Choroid plexus epithelial cell (primary cell): ENCODE data around the gene PFDN4.
"Not testable (repeated sequence)": the region's sequence is repeated elsewhere in the genome, so short reads cannot be mapped to it uniquely, and the experiment has no call there.

ENCODE experiments used
- DNase-seq: peaks from one replicate; pipeline ENCODE4 v3.0.0-alpha.2; 2010; ENCODE audit warnings: low read depth
- H3K4me3 ChIP-seq: 2 replicates; pipeline ENCODE4 v1.5.1; 2011; ENCODE audit warnings: low read depth, mild to moderate bottlenecking, control low read depth, low read length, moderate library complexity
- TF ChIP-seq, protein P1 (sequence below): conservative IDR thresholded peaks from 2 replicates; pipeline ENCODE4 v1.5.1; 2011; ENCODE audit warnings: low read depth, mild to moderate bottlenecking, control low read depth, inconsistent platforms, low read length, moderate library complexity

Gene PFDN4

DNA sequence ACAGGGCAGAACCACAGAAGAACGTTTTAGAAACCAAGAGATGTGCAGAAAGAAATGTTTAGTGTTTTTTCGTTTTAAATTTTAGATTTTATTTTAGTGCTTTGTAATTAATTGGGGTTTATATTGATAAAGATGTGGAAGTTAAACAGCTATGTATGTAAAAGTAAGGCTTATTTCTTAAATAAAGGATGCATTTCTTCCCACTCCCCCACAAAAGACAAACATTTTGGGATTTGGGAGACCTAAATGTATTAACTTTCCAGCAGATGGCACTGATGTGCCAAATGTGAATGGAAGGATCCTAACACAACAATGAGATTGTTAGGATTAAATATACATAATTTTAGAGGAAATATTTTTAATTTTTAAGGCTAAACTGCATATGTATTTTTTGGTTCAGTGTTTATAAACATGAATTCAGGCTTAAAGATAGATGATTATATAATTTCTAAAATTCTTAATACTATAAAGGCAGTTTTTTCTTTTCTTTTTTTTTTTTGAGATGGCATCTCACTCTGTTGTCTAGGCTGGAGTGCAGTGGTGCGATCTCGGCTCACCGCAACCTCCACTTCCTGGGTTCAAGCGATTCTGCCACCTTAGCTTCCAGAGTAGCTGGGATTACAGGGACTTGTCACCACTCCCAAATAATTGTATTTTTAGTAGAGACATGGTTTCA is 12.0 kb downstream of the PFDN4 start:
- DNase-seq, result peak; percentile 73
- TF ChIP-seq, protein P1, sequence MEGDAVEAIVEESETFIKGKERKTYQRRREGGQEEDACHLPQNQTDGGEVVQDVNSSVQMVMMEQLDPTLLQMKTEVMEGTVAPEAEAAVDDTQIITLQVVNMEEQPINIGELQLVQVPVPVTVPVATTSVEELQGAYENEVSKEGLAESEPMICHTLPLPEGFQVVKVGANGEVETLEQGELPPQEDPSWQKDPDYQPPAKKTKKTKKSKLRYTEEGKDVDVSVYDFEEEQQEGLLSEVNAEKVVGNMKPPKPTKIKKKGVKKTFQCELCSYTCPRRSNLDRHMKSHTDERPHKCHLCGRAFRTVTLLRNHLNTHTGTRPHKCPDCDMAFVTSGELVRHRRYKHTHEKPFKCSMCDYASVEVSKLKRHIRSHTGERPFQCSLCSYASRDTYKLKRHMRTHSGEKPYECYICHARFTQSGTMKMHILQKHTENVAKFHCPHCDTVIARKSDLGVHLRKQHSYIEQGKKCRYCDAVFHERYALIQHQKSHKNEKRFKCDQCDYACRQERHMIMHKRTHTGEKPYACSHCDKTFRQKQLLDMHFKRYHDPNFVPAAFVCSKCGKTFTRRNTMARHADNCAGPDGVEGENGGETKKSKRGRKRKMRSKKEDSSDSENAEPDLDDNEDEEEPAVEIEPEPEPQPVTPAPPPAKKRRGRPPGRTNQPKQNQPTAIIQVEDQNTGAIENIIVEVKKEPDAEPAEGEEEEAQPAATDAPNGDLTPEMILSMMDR, result peak; percentile 64
- no peak overlapping the region for H3K4me3 ChIP-seq

DNA sequence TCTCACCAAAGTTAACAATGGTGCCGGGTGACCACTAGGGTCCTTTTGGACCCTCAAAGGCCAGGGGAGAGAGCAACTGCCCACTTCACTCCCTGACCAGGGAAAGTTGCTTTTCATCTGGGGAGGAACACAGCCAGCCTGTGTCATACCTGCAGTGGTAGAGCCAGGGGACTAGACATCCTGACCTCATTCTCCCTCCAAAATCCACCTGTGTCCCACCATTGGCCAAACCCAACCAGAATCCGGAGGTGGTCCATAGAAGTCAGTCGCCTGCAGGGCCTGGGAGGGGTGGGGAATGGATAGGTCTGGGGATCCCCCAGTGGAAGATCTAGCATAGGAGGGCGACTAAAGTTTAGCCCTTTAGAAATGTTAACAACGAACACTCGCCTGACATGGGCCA is 12.8 kb downstream of the PFDN4 start:
- DNase-seq, result no peak
- H3K4me3 ChIP-seq, result no peak overlapping the region
- TF ChIP-seq, protein P1, result no peak

DNA sequence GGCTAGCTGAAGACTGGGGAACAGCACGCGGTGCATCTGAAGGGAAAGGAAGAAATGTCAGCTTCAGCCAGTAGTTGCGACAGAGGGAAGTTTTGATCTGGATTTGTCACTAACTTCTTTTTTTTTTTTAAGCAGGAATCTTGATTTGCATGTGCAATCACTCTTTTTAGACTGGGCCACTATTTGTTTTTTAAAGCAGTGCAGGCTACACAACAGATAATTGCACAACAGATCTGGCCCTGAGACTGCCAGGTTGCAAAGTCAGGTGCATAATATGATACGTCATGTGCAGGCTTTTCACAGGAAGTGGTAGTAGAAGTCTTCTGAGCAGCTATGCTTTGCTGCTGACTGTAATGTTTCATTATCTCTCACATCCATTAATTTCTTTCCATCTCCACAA is 13.5 kb downstream of the PFDN4 start:
- DNase-seq, result peak; percentile 52
- no peak overlapping the region for H3K4me3 ChIP-seq
- TF ChIP-seq, protein P1, result no peak

DNA sequence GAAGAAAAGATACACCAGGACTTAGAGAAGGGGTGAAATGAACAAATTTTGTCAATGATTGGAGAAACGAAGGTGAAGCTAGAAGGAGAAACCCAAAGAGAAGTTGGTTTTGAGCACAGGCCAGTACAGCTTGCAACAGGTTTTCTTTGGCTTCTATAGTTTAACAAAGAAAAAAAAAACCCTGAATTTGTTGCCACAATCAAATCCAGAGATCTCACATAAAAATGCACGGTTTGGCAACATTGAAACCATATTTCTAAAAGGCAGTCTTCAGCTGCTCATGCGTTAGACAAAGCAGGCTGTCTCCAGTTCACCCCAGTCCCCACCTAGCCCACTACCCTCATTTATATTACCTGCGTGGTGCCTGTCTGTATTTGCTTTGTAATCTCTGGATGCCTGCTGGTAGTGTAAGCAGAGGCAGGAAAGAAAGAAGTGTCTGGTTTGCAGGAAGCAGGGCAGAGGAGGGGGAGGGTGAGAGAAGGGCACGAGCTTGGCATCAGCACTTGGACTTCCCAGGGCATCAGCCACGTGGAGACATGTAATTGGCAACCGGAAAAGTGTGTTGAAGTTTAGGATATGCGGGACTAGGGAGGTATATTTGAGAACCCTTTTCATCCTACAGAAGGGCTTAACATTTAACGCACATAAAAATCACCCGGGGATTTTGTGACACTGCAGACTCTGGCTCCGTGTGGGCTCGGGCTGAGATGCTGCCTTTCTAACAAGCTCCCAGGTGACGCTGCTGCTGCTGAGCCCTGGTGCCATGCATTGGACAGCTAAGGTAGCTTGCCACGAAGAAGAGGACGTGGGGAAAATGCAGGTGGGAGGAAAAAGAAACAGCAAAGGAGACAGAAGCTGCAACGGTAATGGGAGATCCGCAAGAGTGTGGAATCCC is 14.4 kb downstream of the PFDN4 start:
- DNase-seq, result no peak
- no peak overlapping the region for H3K4me3 ChIP-seq
- TF ChIP-seq, protein P1, result no peak

DNA sequence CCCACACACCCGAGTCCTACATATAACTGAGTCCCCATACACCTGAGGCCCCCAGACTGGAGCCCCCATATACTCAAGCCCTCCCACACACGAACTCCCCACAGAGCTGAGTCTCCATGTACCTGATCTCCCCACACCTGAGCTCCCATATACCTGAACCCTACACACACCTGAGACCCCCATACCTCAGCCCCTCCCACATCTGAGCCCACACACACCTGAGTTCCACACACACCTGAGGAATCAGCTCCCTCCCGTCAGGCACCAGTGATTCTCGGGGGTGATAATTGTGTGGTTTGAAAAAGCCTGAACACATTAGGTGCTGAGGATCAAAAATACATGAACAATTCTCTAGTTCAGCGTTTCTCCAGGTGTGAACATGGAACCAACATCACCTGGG is 15.4 kb downstream of the PFDN4 start:
- TF ChIP-seq, protein P1, result no peak
- no peak overlapping the region for H3K4me3 ChIP-seq

DNA sequence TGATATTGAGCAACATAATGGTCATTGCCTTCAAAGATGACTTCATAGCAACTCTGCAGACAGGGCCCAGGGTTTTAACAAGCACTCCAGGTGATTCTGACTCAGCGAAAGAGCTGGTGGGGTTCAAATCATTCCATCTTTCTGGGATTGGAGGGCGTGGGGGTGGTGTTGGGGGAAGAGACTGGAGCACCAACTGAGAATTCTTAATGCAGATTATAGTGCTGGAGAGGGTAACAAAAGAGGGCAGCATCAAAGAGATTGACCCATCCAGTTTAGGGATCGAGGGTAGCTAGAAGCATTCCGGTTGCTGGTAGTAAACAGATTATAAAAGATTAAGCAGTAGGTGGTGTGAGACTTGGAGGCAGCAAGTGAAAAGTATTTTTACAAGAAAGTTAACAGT is 15.9 kb downstream of the PFDN4 start:
- TF ChIP-seq, protein P1, result no peak
- no peak overlapping the region for H3K4me3 ChIP-seq

More for the DNA sequence above, 15.4 kb downstream of the PFDN4 start:
- DNase-seq, result no peak

DNA sequence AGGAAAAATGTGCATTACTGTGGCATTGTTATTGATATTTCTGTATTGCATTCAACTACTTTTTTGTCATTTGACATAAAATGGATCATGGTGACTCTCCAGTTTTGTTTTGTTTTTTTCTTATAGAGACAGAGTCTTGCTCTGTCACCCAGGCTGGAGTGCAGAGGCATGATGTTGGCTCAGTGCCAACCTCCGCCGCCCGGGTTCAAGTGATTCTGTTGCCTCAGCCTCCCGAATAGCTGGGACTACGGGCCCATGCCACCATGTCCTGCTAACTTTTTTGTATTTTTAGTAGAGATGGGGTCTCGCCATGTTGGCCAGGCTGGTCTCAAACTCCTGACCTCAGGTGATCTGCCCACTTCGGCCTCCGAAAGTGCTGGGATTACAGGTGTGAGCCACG is 16.8 kb downstream of the PFDN4 start:
- not testable (repeated sequence) for H3K4me3 ChIP-seq, DNase-seq

More for the DNA sequence above, 15.9 kb downstream of the PFDN4 start:
- DNase-seq, result no peak
